ENCODE measurements around the gene PIK3C2G. TPM values are rescaled to one million over a fixed set of nuclear protein-coding genes. Genes with fewer than 3 reads are reported as not detected.
"Not testable (repeated sequence)": the region's sequence is repeated elsewhere in the genome, so short reads cannot be mapped to it uniquely, and the experiment has no call there.

Gene PIK3C2G, protein sequence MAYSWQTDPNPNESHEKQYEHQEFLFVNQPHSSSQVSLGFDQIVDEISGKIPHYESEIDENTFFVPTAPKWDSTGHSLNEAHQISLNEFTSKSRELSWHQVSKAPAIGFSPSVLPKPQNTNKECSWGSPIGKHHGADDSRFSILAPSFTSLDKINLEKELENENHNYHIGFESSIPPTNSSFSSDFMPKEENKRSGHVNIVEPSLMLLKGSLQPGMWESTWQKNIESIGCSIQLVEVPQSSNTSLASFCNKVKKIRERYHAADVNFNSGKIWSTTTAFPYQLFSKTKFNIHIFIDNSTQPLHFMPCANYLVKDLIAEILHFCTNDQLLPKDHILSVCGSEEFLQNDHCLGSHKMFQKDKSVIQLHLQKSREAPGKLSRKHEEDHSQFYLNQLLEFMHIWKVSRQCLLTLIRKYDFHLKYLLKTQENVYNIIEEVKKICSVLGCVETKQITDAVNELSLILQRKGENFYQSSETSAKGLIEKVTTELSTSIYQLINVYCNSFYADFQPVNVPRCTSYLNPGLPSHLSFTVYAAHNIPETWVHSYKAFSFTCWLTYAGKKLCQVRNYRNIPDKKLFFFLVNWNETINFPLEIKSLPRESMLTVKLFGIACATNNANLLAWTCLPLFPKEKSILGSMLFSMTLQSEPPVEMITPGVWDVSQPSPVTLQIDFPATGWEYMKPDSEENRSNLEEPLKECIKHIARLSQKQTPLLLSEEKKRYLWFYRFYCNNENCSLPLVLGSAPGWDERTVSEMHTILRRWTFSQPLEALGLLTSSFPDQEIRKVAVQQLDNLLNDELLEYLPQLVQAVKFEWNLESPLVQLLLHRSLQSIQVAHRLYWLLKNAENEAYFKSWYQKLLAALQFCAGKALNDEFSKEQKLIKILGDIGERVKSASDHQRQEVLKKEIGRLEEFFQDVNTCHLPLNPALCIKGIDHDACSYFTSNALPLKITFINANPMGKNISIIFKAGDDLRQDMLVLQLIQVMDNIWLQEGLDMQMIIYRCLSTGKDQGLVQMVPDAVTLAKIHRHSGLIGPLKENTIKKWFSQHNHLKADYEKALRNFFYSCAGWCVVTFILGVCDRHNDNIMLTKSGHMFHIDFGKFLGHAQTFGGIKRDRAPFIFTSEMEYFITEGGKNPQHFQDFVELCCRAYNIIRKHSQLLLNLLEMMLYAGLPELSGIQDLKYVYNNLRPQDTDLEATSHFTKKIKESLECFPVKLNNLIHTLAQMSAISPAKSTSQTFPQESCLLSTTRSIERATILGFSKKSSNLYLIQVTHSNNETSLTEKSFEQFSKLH (N-terminal part only)
- 1 to 10 TPM; 3.4 to 5.1 (median 4.7) TPM for polyA plus RNA-seq (ENCODE audit: insufficient read length in 4 of 4)

DNA sequence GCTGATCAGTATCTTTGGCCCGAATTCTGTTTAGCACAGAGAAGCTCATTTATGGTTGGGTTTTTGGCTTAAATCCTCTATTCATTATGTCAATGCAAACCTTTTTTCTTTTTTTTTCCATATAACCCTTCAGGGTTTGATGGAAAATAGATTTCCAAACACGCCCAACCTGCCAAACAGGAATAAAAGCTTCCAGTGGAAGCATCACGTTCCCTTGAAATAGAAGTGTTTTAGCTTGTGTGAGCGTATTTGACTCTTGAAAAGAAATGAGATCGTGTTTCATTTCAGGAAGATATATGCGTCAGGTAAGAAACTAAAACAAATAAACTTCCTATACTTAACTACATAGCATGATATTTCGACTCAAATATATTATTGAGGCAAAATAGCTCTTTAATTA is at the start of gene PIK3C2G:
Gene PIK3C2G, plus strand, starts transcription at position 246 of the 400 bp plus-strand sequence. CDS start 20,564 bp downstream, outside the sequence.
- DNase-seq (ENCODE audit: low read depth in 4 of 4, low spot score in 2 of 4): peak in 1 of 4 donors; percentile 24

- no peak for DNase-seq (ENCODE audit: low read depth in 4 of 4, low spot score in 2 of 4)
These were observed 43.4 kb upstream of the PIK3C2G start for GRCh38 chr12:18217966-18218365.

GRCh38 chr12:18221726-18222125 is 39.6 kb upstream of the PIK3C2G start:
- DNase-seq (ENCODE audit: low read depth in 4 of 4, low spot score in 2 of 4): no peak

DNA sequence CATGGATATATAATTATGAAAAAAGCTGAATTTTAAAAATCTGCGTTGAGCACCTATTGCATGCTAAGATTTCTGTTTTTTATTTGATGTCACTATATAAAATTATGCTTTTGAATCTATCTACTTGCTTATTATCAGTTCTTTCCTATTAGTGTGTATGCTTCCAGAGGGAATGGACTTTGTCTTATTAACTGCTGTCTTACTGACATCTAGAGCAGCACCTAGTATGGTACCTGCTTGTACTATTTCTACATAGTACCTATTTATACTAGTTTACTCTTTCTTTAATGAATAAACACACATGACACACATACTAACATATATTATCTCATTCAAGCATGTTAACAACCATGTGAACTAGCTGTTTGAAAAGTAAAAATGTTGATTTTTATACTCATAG is 38.6 kb upstream of the PIK3C2G start:
- no peak for DNase-seq (ENCODE audit: low read depth in 4 of 4, low spot score in 2 of 4)

DNA sequence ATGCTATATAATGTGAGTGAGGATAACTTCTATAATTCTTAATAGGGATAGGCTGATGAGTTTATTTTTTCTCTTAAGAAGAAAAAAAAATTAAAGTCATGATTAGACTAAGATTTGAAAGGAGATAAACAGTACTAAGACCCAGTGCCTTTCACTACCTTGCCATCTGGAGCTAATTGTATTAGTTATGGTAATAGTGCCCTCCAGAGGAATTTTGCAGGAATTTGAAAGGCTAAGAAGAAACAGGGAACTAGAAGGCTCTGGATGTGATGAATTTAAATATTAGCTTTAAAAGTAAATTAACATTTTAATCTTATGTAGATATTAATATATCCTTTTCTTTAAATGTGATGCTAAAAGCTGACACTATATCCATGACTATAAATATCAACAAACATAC is 36.6 kb upstream of the PIK3C2G start:
- peak in 3 of 4 donors; percentile 11 to 19 (median 13) for DNase-seq (ENCODE audit: low read depth in 4 of 4, low spot score in 2 of 4)

DNA sequence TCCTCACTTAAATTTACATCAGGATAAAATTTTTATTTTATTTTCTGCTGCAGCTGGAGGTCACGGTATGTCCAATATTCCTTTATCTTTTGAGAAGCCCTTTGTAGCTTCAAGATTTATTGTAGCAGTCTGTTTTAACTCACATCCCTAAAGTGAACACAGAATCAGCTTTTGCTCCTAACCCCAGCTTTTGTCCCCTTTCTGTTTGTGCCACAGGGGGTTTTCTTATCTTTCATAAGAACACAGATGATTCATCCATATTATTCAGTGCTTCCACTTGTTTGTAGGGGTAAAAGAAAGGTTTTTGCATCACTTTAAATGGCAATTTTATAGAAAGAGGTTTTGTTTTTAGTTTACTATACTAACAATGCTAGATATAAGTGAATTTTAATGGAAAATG is 21.8 kb upstream of the PIK3C2G start:
- no peak for DNase-seq (ENCODE audit: low read depth in 4 of 4, low spot score in 2 of 4)

DNA sequence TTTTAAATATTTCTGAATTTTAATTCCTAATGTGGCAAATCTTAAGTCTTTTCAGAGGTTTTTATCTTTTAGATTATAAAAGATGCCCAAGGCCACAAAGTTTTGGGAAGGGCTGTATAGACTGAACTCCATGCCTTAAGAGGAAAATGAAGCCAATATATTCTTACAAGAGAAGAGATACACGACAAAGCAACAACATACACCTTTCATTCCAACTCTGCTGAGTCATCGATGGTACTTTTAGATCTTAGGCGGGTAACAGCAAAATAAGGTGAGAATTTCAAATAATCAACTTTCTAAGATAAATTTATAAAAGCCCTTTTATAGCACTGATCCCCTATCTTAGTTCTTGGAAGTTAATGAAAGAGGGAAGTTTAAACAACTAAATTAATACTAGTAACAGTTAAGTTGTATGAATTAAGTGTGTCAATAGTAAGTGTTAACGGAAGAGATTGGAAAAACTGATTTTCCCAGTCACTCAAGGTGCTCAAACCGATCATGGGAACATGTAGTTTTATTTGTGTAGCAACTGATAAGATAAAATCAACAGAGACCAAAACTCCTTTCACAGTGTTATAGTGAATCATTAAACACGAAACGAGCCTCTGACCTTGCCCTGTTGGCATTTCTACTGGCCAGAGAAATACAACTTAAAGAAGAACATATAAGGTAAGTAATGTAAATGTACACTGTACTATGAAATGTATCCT is 18.8 kb upstream of the PIK3C2G start:
- DNase-seq (ENCODE audit: low read depth in 4 of 4, low spot score in 2 of 4): no peak

- DNase-seq (ENCODE audit: low read depth in 4 of 4, low spot score in 2 of 4): no peak
These were observed 18.1 kb upstream of the PIK3C2G start for GRCh38 chr12:18243238-18243637.

GRCh38 chr12:18246066-18246465 is 15.3 kb upstream of the PIK3C2G start:
- no peak for DNase-seq (ENCODE audit: low read depth in 4 of 4, low spot score in 2 of 4)

DNA sequence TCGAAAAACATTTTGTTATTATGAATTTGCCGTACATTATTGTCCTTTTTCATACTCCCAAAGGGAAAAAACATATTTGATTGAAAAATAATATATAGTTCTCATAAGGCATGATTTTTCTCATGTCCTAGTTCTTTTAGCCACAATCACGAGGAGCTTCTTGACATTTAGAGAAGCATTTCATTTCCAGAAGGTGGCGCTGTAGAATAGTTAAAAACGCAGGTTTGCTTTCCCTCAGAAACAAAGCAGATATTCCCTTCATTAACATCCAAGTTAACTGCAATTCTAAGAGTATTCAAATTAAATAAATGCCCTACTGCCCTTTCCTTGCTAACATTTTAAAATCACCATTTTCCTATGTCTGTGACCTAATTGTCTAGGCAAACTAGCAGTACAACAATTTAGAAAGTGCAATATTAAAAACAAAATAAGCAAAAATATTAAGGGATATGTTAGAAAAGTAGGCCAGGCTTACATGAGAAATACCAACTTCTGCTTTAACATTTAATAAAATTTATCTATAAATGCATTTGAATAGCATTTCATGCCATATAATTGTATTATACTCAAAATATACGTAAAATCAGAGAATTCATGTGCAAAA is 10.9 kb upstream of the PIK3C2G start:
- peak; percentile 45 to 67 (median 58) for DNase-seq (ENCODE audit: low read depth in 4 of 4, low spot score in 2 of 4)

- DNase-seq (ENCODE audit: low read depth in 4 of 4, low spot score in 2 of 4): no peak
These were observed 7.2 kb upstream of the PIK3C2G start for GRCh38 chr12:18254081-18254480.

DNA sequence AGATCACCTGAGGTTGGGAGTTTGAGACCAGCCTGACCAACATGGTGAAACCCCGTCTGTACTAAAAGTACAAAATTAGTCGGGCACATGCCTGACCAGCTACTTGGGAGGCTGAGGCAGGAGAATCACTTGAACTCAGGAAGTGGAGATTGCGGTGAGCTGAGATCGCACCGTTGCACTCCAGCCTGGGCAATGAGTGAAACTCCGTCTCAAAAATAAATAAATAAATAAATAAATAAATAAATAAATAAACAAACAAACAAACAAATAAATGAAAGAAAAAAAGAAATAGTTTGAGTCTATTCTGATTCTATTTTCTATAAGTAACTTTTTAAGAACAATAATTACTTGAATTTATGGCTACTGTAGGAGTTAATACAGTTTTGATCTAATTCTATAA is 6.3 kb upstream of the PIK3C2G start:
- not testable (repeated sequence) for DNase-seq (ENCODE audit: low read depth in 4 of 4, low spot score in 2 of 4)

DNA sequence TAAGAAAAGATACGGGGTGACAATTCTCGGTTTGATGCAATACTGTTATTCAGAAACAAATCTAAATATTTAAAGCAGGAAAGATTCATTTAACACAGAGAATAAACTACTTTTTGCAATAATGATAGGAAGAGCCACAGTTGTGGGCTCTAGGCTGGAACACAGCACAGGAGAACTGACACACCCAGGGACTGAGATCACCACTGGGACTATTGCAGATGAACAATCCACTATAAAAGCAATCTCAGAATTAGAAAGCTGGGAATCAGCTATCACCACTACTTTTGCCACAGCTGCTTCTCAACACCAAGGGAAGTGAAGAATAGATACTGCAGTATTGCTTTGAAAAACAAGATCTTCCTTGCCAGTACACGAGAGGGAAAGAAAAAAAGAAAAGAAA is 4.1 kb upstream of the PIK3C2G start:
- no peak for DNase-seq (ENCODE audit: low read depth in 4 of 4, low spot score in 2 of 4)

DNA sequence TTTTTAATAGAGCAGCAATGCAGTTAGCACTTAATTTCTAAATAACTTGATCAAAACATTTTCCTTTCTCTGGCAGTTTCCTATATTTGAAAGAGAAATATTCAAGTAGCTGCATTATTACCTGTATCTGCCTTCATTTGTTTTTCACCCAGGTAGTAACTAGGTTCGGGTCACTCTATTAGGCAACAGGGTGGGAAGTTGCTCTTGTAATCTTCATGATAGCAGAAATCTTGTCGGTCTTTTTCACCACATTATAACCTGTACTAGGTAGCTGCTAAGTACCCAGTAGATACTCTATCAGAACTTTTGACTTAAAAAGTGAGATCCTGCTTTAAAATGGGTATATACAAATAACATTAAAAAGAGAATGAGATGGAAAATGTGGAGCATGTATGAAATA is 2.4 kb upstream of the PIK3C2G start:
- no peak for DNase-seq (ENCODE audit: low read depth in 4 of 4, low spot score in 2 of 4)

- DNase-seq (ENCODE audit: low read depth in 4 of 4, low spot score in 2 of 4): no peak
These were observed 1.2 kb upstream of the PIK3C2G start for GRCh38 chr12:18259906-18260682.

- no peak for DNase-seq (ENCODE audit: low read depth in 4 of 4, low spot score in 2 of 4)
These were observed 588 bp downstream of the PIK3C2G start for GRCh38 chr12:18261906-18262305.

DNA sequence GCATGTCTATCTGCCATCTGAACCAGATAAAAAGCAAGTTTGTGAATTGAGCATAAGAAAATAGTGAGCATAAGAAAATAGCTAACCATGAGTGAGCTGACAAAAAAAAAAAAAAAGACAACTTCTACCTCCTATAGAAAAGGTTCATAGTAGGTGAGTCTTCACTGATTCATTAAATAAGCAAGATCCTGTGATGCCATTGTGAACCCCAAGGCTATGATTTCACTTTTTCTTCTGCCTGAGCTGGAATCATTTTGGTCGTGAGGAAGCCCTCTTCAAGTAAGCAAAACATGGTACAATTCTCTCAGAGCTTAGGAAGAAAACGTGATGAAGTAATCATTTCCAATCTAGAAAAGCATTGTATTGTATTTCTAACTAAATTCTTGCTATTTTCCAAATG is 1.2 kb downstream of the PIK3C2G start:
- no peak for DNase-seq (ENCODE audit: low read depth in 4 of 4, low spot score in 2 of 4)

DNA sequence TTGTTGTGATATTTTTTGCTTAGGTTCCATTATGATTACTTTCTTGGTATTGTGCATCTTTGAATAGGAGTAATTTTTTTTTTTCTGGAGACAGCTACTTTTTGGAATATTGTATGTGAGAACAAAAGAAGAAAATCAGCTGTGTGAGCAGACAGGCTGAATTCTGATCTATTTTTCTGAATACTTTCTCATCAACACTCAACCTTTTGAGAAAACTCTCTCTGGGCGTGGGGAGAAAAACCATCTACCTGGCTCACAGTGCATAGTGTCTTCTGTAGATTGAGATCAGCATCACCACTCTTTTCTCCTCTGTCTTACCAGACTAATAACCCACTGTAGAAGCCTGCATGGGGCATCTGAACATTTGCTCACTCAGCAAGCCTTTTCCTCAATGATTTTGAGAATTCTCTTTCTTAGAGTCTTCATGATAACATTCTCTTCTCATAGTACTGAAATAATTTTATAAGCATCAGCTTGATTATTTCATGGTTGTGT is 3.3 kb downstream of the PIK3C2G start:
- DNase-seq (ENCODE audit: low read depth in 4 of 4, low spot score in 2 of 4): no peak
